Astrocyte of the cerebellum (primary cell): Measurements from ENCODE around the gene KNOP1.

ENCODE experiments used
- DNase-seq: peaks from one replicate; pipeline ENCODE4 v3.0.0-alpha.2; 2011; ENCODE audit warnings: low read depth
- H3K4me3 ChIP-seq: 2 replicates; pipeline ENCODE4 v1.5.1; 2011; ENCODE audit warnings: mild to moderate bottlenecking, low read depth, low read length, moderate library complexity
- CTCF ChIP-seq: IDR thresholded peaks from 2 replicates; pipeline ENCODE4 v1.5.1; 2012; ENCODE audit warnings: low read length, low read depth, moderate library complexity, mild to moderate bottlenecking; ENCODE audit errors: missing control alignments
- in situ Hi-C: cut with HindIII; loops from 2 replicates; pipeline ENCODE4 v1.10.0; 2017; ENCODE audit warnings: low sequenced_read_pairs

The KNOP1 gene

GRCh38 chr16:19660432-19660831, 57.6 kb downstream of the KNOP1 start:
- in situ Hi-C loops: no loop called here
- H3K4me3 ChIP-seq: no peak overlapping the region
- no peak for DNase-seq
- TF ChIP-seq CTCF: no peak

GRCh38 chr16:19659554-19659953, 58.5 kb downstream of the KNOP1 start:
- H3K4me3 ChIP-seq: no peak overlapping the region
- no peak for TF ChIP-seq CTCF
- no peak for DNase-seq
- in situ Hi-C loops: no loop called here

DNA sequence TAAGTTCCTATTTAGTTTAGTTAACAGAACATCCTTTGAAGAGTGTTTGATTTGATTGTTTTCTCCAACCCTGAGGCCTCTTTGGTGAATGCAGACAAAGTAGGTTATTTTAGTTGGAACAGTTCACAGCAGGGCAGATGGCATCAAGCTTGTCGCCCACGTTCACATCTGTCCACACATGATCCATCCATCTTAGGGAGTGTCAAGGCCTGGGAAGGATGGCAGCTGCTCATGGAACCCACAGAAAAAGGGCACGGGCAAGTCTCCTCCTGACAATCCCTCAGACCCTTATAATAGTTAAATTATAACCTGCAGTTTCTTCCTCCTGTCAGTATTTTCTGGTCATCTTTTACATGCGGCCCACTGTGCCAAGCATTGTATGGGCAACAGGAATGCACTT, 60.2 kb downstream of the KNOP1 start:
- in situ Hi-C loops: no loop called here
- no peak overlapping the region for H3K4me3 ChIP-seq
- TF ChIP-seq CTCF: no peak
- DNase-seq: no peak

GRCh38 chr16:19655242-19655777, 62.7 kb downstream of the KNOP1 start:
- in situ Hi-C loops: no loop called here
- peak; percentile 15 for DNase-seq
- H3K4me3 ChIP-seq: no peak overlapping the region
- TF ChIP-seq CTCF: no peak

DNA sequence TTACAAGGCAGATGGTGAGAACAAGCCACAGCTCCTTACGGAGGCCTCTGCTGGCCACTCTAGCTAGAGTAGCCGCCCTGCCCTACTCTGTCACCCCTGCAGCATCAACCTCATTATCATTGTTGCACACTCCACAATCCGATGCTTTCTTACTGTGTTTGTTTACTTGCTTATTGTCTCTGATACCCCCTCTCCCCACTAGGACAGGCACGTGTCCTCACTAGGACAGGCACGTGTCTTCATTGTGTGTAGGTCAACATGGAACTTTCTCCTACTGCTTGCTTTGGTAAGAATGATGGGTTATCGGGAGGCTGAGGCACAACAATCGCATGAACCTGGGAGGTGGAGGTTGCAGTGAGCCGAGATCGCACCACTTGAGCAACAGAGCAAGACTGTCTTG, 63.9 kb downstream of the KNOP1 start:
- in situ Hi-C loops: no loop called here
- no peak for TF ChIP-seq CTCF
- no peak for DNase-seq
- no peak overlapping the region for H3K4me3 ChIP-seq
